Measurements from ENCODE around the gene SLC9A5.

Gene SLC9A5

DNA sequence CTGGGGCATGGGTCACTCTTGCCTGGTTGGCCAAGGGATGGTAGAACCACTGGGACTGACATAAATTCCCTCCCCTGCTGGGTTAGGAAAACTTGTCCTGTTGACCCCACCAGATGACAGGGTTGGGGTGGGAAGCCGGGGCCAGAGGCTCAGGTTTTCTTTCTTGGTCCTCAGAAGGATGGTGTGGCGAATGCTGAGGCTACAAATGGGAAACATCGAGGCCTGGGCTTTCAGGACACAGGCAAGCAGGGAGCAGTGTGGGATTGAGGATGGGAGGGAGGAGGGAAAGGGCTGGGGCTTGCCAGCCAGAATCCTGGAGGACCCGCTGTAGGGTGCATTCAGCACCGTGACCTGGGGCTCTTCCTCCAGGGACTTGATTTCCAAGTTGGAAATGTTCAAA lies 16.1 kb downstream of the SLC9A5 start:
- Histone ChIP-seq H2AFZ (ENCODE audit: low read length) (no peak overlapping the region), H3K9me3 (ENCODE audit: low read length) (no peaks in the 10 kb centered on the region), H3K27me3 (ENCODE audit: insufficient read depth, low read length) (0 out of 2 replicates have a peak, but pooled peaks cover 5% of the 10 kb centered on the region), H3K79me2 (ENCODE audit: insufficient read depth, low read length) (no peaks in the 10 kb centered on the region), H3K4me3 (ENCODE audit: low read depth, low read length, poor library complexity, severe bottlenecking) (no peak overlapping the region), H3K36me3 (ENCODE audit: insufficient read depth, low read length) (no peaks in the 10 kb centered on the region), H3K9ac (ENCODE audit: low read length) (no peak overlapping the region), H3F3A (ENCODE audit: insufficient read depth, low read length) (no peaks in the 10 kb centered on the region), H3K27ac (ENCODE audit: low read depth, low read length, poor library complexity, severe bottlenecking) (no peak overlapping the region), H4K20me1 (ENCODE audit: insufficient read depth, low read length) (no peaks in the 10 kb centered on the region), H3K4me1 (ENCODE audit: insufficient read depth, low read length, severe bottlenecking) (no peaks in the 10 kb centered on the region), H3K4me2 (ENCODE audit: low read length) (no peak overlapping the region), H3K9me2 (ENCODE audit: low read depth, low read length) (no peaks in the 10 kb centered on the region)
- TF ChIP-seq EZH2 (IDR thresholded peaks at IDR 0.05; ENCODE audit: borderline replicate concordance, low read length) = no peak
- TF ChIP-seq, protein P1, sequence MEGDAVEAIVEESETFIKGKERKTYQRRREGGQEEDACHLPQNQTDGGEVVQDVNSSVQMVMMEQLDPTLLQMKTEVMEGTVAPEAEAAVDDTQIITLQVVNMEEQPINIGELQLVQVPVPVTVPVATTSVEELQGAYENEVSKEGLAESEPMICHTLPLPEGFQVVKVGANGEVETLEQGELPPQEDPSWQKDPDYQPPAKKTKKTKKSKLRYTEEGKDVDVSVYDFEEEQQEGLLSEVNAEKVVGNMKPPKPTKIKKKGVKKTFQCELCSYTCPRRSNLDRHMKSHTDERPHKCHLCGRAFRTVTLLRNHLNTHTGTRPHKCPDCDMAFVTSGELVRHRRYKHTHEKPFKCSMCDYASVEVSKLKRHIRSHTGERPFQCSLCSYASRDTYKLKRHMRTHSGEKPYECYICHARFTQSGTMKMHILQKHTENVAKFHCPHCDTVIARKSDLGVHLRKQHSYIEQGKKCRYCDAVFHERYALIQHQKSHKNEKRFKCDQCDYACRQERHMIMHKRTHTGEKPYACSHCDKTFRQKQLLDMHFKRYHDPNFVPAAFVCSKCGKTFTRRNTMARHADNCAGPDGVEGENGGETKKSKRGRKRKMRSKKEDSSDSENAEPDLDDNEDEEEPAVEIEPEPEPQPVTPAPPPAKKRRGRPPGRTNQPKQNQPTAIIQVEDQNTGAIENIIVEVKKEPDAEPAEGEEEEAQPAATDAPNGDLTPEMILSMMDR (IDR thresholded peaks at IDR 0.05; ENCODE audit: low read length) = no peak

DNA sequence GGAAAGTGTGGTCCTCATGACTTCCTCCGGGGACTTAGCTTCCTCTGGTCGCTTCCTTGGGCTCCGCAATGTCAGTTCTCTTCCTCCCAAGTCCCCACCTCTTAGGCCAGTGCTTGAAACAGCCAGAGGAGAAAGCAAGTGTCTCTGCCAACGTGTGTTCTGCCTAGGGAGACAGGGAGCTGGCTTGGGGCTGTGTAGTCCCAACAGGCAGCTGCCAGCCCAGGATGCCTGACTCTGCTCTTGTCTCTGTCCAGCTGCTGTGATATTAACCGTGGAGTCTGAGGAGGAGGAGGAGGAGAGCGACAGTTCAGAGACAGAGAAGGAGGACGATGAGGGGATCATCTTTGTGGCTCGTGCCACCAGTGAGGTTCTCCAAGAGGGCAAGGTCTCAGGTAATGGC lies 17.1 kb downstream of the SLC9A5 start:
- no peak overlapping the region for H3K4me3 ChIP-seq (ENCODE audit: low read depth, low read length, poor library complexity, severe bottlenecking)
- no peaks in the 10 kb centered on the region for H3K79me2 ChIP-seq (ENCODE audit: insufficient read depth, low read length)
- H3K9me3 ChIP-seq (ENCODE audit: low read length) = no peaks in the 10 kb centered on the region
- TF ChIP-seq, protein P1 (IDR thresholded peaks at IDR 0.05; ENCODE audit: low read length) = no peak
- no peak for TF ChIP-seq EZH2 (IDR thresholded peaks at IDR 0.05; ENCODE audit: borderline replicate concordance, low read length)
- H3K4me1 ChIP-seq (ENCODE audit: insufficient read depth, low read length, severe bottlenecking) = no peaks in the 10 kb centered on the region
- no peak overlapping the region for H3K27ac ChIP-seq (ENCODE audit: low read depth, low read length, poor library complexity, severe bottlenecking)
- H3K27me3 ChIP-seq (ENCODE audit: insufficient read depth, low read length) = 0 out of 2 replicates have a peak, but pooled peaks cover 5% of the 10 kb centered on the region
- no peaks in the 10 kb centered on the region for H3K9me2 ChIP-seq (ENCODE audit: low read depth, low read length)
- H4K20me1 ChIP-seq (ENCODE audit: insufficient read depth, low read length) = no peaks in the 10 kb centered on the region
- H3K4me2 ChIP-seq (ENCODE audit: low read length) = no peak overlapping the region
- H3K9ac ChIP-seq (ENCODE audit: low read length) = no peak overlapping the region
- H3F3A ChIP-seq (ENCODE audit: insufficient read depth, low read length) = no peaks in the 10 kb centered on the region
- H2AFZ ChIP-seq (ENCODE audit: low read length) = no peak overlapping the region
- no peaks in the 10 kb centered on the region for H3K36me3 ChIP-seq (ENCODE audit: insufficient read depth, low read length)

DNA sequence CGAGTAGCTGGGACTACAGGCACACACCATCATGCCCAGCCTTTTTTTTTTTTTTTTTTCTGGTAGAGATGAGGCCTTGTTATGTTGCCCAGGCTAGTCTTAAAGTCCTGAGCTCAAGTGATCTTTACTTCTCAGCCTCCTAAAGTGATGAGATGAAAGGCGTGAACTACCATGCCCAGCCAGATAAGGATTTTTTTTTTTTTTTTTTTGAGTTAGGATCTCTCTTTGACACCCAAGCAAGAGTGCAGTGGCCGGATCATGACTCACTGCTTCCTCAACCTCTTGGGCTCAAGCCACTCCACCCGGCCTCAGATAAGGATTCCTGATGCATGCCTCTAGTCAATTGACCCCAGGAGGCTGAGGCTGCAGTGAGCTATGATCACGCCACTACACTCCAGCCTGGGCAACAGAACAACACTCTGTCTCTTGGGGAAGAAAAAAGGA lies 19.4 kb downstream of the SLC9A5 start:
- Histone ChIP-seq H3K4me2 (ENCODE audit: low read length) (no peak overlapping the region), H3K4me3 (ENCODE audit: low read depth, low read length, poor library complexity, severe bottlenecking) (no peak overlapping the region), H3K27ac (ENCODE audit: low read depth, low read length, poor library complexity, severe bottlenecking) (no peak overlapping the region), H3K9me3 (ENCODE audit: low read length) (no peaks in the 10 kb centered on the region), H3K79me2 (ENCODE audit: insufficient read depth, low read length) (no peaks in the 10 kb centered on the region), H2AFZ (ENCODE audit: low read length) (no peak overlapping the region), H3K36me3 (ENCODE audit: insufficient read depth, low read length) (no peaks in the 10 kb centered on the region), H3K9me2 (ENCODE audit: low read depth, low read length) (no peaks in the 10 kb centered on the region), H4K20me1 (ENCODE audit: insufficient read depth, low read length) (no peaks in the 10 kb centered on the region), H3K4me1 (ENCODE audit: insufficient read depth, low read length, severe bottlenecking) (no peaks in the 10 kb centered on the region), H3K27me3 (ENCODE audit: insufficient read depth, low read length) (0 out of 2 replicates have a peak, but pooled peaks cover 5% of the 10 kb centered on the region), H3F3A (ENCODE audit: insufficient read depth, low read length) (no peaks in the 10 kb centered on the region), H3K9ac (ENCODE audit: low read length) (no peak overlapping the region)
- no peak for TF ChIP-seq EZH2 (IDR thresholded peaks at IDR 0.05; ENCODE audit: borderline replicate concordance, low read length)
- TF ChIP-seq, protein P1 (IDR thresholded peaks at IDR 0.05; ENCODE audit: low read length) = no peak
